HL-60 (cell line): ENCODE measurements around the gene PANX1.

Experiments used
- DNase-seq, 2 experiments: peaks; one replicate each; pipeline ENCODE4 v3.0.0-alpha.2; 2010 to 2020; ENCODE audit warnings: low read depth in 1 of 2, low spot score in 1 of 2
- H3K27ac ChIP-seq: fragments of 250-450 bp; sonication (Bioruptor Pico); replicated peaks from 2 replicates; pipeline ENCODE4 v1.5.1; 2020; ENCODE audit warnings: mild to moderate bottlenecking, moderate library complexity
- H3K27me3 ChIP-seq: fragments of 250-450 bp; sonication (Bioruptor Pico); 2 replicates; pipeline ENCODE4 v1.5.1; 2021; ENCODE audit warnings: mild to moderate bottlenecking, moderate library complexity; ENCODE audit not compliant: insufficient read depth, poor library complexity, severe bottlenecking
- H3K4me3 ChIP-seq: replicated peaks from 2 replicates; pipeline ENCODE4 v1.5.1; 2011; ENCODE audit warnings: mild to moderate bottlenecking, control low read depth, low read length; ENCODE audit not compliant: insufficient read depth
- GABPA ChIP-seq: IDR thresholded peaks from 2 replicates; pipeline ENCODE4 v1.6.1; 2012; ENCODE audit warnings: low read depth
- POLR2AphosphoS5 ChIP-seq: IDR thresholded peaks from 2 replicates; pipeline ENCODE4 v1.6.1; 2012; ENCODE audit warnings: low read depth
- SPI1 ChIP-seq: IDR thresholded peaks from 2 replicates; pipeline ENCODE4 v1.6.1; 2012; ENCODE audit warnings: low read depth, mild to moderate bottlenecking, borderline replicate concordance
- TF ChIP-seq, protein P1 (sequence below): IDR thresholded peaks from one replicate; pipeline ENCODE4 v1.5.1; 2011; ENCODE audit warnings: low read length, control low read depth, inconsistent platforms; ENCODE audit not compliant: insufficient read depth
- TF ChIP-seq, protein P2 (sequence below): IDR thresholded peaks from 2 replicates; pipeline ENCODE4 v1.6.1; 2012; ENCODE audit warnings: low read depth; ENCODE audit not compliant: insufficient replicate concordance

The PANX1 gene

DNA sequence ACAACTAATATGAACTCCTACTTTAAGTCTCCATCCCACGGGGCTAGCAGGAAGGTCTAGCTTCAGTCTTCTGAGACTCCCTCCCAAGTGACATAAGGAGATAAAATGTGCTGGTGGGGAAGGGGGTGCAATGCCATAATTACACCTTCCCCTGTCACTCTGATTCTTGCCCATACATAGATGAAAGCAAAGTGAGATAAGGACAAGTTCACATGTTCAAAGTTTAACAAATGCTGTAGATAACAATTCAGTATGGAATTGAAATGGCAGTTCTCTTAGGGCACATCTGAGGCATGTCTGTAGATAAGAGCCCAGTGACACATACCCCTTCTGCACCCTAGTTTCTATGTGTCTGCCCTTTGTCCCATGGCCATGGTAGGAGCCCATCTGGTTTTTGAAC, 38.2 kb upstream of the PANX1 start:
- Histone ChIP-seq H3K4me3 (no peak overlapping the region), H3K27ac (no peak overlapping the region), H3K27me3 (no peaks in the 10 kb centered on the region)
- TF ChIP-seq SPI1 (no peak), GABPA (no peak), POLR2AphosphoS5 (no peak)
- TF ChIP-seq, protein P1, sequence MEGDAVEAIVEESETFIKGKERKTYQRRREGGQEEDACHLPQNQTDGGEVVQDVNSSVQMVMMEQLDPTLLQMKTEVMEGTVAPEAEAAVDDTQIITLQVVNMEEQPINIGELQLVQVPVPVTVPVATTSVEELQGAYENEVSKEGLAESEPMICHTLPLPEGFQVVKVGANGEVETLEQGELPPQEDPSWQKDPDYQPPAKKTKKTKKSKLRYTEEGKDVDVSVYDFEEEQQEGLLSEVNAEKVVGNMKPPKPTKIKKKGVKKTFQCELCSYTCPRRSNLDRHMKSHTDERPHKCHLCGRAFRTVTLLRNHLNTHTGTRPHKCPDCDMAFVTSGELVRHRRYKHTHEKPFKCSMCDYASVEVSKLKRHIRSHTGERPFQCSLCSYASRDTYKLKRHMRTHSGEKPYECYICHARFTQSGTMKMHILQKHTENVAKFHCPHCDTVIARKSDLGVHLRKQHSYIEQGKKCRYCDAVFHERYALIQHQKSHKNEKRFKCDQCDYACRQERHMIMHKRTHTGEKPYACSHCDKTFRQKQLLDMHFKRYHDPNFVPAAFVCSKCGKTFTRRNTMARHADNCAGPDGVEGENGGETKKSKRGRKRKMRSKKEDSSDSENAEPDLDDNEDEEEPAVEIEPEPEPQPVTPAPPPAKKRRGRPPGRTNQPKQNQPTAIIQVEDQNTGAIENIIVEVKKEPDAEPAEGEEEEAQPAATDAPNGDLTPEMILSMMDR: no peak
- TF ChIP-seq, protein P2, sequence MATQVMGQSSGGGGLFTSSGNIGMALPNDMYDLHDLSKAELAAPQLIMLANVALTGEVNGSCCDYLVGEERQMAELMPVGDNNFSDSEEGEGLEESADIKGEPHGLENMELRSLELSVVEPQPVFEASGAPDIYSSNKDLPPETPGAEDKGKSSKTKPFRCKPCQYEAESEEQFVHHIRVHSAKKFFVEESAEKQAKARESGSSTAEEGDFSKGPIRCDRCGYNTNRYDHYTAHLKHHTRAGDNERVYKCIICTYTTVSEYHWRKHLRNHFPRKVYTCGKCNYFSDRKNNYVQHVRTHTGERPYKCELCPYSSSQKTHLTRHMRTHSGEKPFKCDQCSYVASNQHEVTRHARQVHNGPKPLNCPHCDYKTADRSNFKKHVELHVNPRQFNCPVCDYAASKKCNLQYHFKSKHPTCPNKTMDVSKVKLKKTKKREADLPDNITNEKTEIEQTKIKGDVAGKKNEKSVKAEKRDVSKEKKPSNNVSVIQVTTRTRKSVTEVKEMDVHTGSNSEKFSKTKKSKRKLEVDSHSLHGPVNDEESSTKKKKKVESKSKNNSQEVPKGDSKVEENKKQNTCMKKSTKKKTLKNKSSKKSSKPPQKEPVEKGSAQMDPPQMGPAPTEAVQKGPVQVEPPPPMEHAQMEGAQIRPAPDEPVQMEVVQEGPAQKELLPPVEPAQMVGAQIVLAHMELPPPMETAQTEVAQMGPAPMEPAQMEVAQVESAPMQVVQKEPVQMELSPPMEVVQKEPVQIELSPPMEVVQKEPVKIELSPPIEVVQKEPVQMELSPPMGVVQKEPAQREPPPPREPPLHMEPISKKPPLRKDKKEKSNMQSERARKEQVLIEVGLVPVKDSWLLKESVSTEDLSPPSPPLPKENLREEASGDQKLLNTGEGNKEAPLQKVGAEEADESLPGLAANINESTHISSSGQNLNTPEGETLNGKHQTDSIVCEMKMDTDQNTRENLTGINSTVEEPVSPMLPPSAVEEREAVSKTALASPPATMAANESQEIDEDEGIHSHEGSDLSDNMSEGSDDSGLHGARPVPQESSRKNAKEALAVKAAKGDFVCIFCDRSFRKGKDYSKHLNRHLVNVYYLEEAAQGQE: no peak
- DNase-seq: no peak

DNA sequence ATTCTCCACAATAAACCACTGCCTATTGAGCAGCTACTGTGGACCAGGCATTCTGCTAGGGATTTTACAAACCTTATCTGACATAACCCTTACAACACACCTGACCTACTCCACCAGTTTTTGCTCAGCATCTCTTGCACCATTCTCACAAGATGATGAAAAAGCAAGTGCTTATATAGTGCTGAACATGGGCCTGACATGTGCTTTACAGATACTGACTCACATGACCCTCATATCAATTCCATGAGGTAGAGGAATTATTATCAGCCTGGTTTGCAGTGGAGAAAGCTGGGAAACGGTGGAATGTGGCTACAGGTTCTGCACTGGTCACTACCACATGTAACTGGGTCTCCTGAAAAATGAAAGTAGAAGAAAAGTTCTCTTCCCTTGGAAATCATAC, 37.5 kb upstream of the PANX1 start:
- no peak for DNase-seq
- H3K4me3 ChIP-seq: no peak overlapping the region

DNA sequence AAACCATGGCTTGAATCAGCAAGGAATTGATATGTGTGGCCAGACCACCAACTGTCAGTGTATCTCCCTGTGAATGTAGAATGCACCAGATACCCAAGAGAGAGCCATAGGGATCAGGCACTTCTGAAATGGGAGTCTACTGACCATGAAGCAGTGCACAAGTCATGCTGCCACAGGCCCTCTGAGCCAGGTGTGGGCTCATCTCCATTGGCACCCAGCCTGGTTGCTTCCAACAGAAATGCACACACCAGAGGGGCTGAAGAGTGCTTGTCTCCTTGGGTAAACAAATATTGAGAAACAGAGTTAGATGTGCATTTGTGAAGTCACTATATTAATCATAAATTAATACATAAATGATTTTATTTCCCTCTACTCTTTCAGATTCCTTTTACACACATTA, 28.4 kb upstream of the PANX1 start:
- DNase-seq: no peak
- no peak overlapping the region for H3K4me3 ChIP-seq
- TF ChIP-seq, protein P1: no peak
- TF ChIP-seq GABPA (no peak), POLR2AphosphoS5 (no peak), SPI1 (no peak)
- TF ChIP-seq, protein P2: no peak

More for the DNA sequence above, 37.5 kb upstream of the PANX1 start:
- no peaks in the 10 kb centered on the region for H3K27me3 ChIP-seq
- no peak for TF ChIP-seq SPI1
- TF ChIP-seq POLR2AphosphoS5: no peak
- TF ChIP-seq, protein P2: no peak
- no peak for TF ChIP-seq GABPA
- TF ChIP-seq, protein P1: no peak
- no peak overlapping the region for H3K27ac ChIP-seq

More for the DNA sequence above, 28.4 kb upstream of the PANX1 start:
- Histone ChIP-seq H3K27me3 (no peaks in the 10 kb centered on the region), H3K27ac (no peak overlapping the region)
